ENCODE measurements around the gene GSTP1. TPM values are rescaled to one million over a fixed set of nuclear protein-coding genes. Genes with fewer than 3 reads are reported as not detected.
"Not testable (repeated sequence)": the region's sequence is repeated elsewhere in the genome, so short reads cannot be mapped to it uniquely, and the experiment has no call there.

The GSTP1 gene
- total RNA-seq: 329 TPM

GRCh38 chr11:67583247-67584204, at the start of gene GSTP1:
TSS of gene GSTP1 (plus strand) at chr11:67583812. CDS start at chr11:67583844, 32 bp downstream.
- DNase-seq (ENCODE audit: low spot score) (peak; percentile 96), ATAC-seq (peak; percentile 96)
- intact Hi-C loops (cut with DNase I): no loop called here

GRCh38 chr11:67534070-67534679, 49.4 kb upstream of the GSTP1 start:
- DNase-seq (ENCODE audit: low spot score): no peak
- no peak for ATAC-seq
- intact Hi-C loops (cut with DNase I): no loop called here

GRCh38 chr11:67535561-67535960, 48.1 kb upstream of the GSTP1 start:
- no peak for DNase-seq (ENCODE audit: low spot score)
- ATAC-seq: no peak
- intact Hi-C loops (cut with DNase I): no loop called here

DNA sequence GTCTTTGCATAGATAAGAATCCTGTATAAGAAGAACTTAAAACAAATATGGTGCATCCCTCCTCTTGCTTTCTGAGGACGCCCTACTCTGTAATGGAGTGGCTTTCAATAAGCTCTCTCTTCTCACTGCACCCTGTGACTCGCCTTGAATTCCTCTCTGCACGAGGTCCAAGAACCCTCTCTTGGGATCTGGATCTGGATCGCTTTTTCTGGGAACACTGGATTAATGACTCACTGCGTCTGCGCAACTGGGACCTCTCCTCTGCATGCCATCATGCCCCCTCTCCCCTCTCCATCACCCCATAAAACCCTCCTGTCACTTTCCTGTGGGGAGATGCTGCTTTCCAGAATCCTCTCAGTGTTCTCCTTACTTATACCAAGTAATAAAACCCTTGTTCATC, 45.3 kb upstream of the GSTP1 start:
- DNase-seq (ENCODE audit: low spot score): no peak
- ATAC-seq: peak; percentile 49
- intact Hi-C loops (cut with DNase I): no loop called here

GRCh38 chr11:67538823-67539505, 44.6 kb upstream of the GSTP1 start:
- intact Hi-C loops (cut with DNase I): no loop called here
- no peak for DNase-seq (ENCODE audit: low spot score)
- no peak for ATAC-seq

DNA sequence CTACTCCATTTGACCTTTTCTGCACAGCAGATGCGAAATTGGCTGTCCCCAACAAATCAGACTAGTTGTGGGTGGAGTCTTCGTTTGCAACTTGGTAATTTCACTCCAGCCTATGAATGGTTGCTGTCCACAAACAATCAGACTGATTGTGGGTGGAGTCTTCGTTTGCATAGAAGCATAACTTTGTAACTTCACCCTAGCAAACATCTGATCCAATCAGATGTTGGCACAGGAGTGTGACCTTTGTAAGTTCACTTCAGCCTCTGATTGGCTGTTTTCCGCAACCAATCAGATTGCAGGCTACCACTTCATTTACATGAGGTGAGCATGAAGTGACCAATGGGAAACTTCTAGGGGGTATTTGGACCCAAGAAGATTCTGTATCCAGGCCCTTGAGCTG, 44.1 kb upstream of the GSTP1 start:
- DNase-seq (ENCODE audit: low spot score) (no peak), ATAC-seq (no peak)
- intact Hi-C loops (cut with DNase I): no loop called here

DNA sequence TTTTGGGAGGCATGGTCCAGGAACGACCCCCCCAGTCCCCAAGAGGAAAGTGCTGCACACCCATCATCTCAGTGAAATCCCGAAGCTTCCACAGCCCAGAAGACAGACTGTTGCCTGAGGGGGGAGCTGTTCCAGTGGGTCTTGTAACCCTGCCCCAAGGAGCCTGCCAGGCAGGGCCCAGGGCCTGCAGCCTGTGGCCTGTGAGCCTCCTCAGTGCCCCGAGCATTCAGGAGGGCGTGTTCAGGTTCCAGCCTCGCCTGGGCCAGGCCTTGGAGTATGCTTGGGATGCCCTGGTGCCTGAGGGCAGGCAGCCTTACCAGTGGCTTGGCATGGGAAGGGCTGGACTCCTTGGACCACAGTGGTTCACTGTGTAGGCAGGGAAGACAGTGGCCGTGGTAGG, 42.4 kb upstream of the GSTP1 start:
- no peak for DNase-seq (ENCODE audit: low spot score)
- no peak for ATAC-seq

DNA sequence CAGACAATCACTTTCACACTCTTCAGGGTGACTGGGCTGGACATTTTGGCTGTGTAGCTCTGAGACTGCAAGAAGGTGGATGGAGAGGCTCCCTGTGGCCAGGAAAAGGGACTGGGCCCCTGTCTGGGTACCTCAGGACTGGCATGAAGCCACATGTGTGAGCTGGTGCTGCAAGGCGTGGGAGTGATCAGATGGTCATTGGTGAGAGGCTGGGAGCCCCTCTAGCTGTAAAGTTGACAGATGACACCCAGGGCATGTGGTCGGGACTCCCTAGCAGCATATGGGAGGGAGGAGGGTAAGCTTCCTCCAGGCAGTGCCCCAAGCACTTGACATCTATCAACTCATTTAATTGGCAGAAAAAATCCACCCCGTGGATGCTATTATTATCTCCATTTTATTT, 41.4 kb upstream of the GSTP1 start:
- DNase-seq (ENCODE audit: low spot score) (no peak), ATAC-seq (no peak)
- intact Hi-C loops (cut with DNase I): no loop called here

More for the DNA sequence above, 42.4 kb upstream of the GSTP1 start:
- intact Hi-C loops (cut with DNase I): no loop called here

DNA sequence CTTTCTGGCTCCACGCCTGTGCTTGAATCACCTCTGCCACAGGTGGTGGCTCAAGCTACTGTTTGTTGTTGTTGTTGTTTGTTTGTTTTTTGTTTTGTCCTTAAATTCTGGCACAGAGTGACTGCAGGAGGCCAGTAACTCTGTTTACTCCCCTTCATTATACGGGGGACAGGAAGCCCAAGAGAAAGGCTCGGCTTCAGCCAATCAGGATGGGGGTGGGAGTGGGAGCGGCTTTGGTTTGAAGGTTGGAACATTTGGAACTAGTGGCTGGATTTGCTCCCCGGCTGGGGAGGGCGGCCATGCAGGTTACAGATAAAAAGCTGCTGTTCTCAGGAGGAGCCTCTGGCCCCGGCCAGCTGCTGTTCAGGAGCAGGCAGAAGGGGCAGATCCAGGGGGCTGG, 40.6 kb upstream of the GSTP1 start:
- DNase-seq (ENCODE audit: low spot score) (no peak), ATAC-seq (no peak)
- intact Hi-C loops (cut with DNase I): no loop called here

GRCh38 chr11:67543585-67543984, 40.0 kb upstream of the GSTP1 start:
- no peak for ATAC-seq
- intact Hi-C loops (cut with DNase I): no loop called here
- DNase-seq (ENCODE audit: low spot score): no peak

DNA sequence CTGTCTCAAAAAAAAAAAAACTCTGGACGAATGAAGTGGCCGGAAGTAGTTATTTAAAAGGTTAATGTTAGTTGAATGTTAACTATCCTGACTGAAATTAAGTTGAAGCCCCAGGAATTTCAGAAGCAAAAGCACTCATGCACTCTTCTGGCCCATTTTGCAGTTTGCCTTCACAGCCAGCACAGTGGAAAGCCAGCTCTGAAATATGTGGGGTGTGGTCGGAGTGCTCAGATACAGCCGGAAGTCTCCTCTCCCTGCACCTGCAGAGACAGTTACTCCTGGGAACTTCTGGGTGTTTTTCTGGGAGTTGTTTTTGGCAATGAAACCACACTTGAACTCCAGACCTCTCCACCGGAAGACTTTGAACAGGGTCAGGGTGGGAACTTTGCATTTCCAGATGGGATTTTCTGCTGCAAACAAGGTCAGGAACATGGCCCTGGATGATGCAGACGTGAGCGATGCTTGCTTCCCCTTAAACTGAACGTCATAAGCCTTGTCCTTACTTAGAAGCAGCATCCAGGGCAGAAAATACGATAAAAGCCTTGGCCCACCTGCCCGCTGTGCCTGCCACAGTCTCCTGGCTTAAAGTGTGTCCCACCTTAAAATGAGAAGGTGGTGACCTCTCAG, 38.9 kb upstream of the GSTP1 start:
- intact Hi-C loops (cut with DNase I): no loop called here
- DNase-seq (ENCODE audit: low spot score) (no peak), ATAC-seq (peak; percentile 92)

DNA sequence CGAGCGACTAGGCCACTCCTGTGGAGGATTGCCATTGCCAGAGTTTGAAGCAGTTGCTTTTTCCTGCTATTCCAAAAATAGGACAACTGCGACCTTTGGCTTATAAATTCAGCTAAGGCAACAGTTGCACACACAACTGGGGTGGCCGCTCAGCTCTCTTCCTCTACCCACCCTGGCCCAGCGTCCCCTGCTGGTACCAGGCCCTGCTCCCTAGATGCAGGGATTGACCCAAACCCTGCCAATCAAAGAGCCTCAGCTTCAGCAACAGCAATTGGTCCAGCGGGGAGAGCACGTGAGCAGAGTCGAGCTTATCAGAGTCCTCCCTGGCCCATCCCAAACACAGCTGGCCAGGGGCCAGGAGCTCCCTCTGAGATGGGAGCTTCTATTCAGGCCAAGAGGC, 38.3 kb upstream of the GSTP1 start:
- DNase-seq (ENCODE audit: low spot score) (no peak), ATAC-seq (peak; percentile 61)
- intact Hi-C loops (cut with DNase I): no loop called here

DNA sequence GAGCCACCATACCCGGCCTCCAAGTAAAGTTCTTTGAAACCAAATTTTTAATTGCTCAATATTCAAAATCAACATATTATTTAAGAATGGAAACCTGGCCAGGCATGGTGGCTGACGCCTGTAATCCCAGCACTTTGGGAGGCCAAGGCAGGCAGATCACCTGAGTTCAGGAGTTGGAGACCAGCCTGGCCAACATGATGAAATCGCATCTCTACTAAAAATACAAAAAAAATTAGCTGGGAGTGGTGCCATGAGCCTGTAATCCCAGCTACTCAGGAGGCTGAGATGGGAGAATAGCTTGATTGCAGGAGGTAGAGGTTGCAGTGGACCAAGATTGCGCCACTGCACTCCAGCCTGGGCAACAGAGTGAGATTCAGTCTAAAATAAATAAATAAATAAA, 35.5 kb upstream of the GSTP1 start:
- ATAC-seq; DNase-seq (ENCODE audit: low spot score); intact Hi-C loops (cut with DNase I): not testable (repeated sequence)

- intact Hi-C loops (cut with DNase I): no loop called here
- no peak for DNase-seq (ENCODE audit: low spot score)
- ATAC-seq: no peak
Measured at GRCh38 chr11:67548555-67549110, 35.0 kb upstream of the GSTP1 start.

- intact Hi-C loops (cut with DNase I): no loop called here
- DNase-seq (ENCODE audit: low spot score) (no peak), ATAC-seq (no peak)
Measured at GRCh38 chr11:67551127-67551526, 32.5 kb upstream of the GSTP1 start.

GRCh38 chr11:67551697-67552096, 31.9 kb upstream of the GSTP1 start:
- DNase-seq (ENCODE audit: low spot score); intact Hi-C loops (cut with DNase I); ATAC-seq: not testable (repeated sequence)

GRCh38 chr11:67556244-67556643, 27.4 kb upstream of the GSTP1 start:
- no peak for ATAC-seq
- intact Hi-C loops (cut with DNase I): no loop called here

GRCh38 chr11:67558084-67558772, 25.4 kb upstream of the GSTP1 start:
- intact Hi-C loops (cut with DNase I): no loop called here
- peak; percentile 79 for ATAC-seq
- DNase-seq (ENCODE audit: low spot score): no peak

More at GRCh38 chr11:67556244-67556643, 27.4 kb upstream of the GSTP1 start:
- DNase-seq (ENCODE audit: low spot score): no peak
